ENCODE measurements around the gene ZNF282. TPM values are rescaled to one million over a fixed set of nuclear protein-coding genes. Genes with fewer than 3 reads are reported as not detected.
"Not testable (repeated sequence)": the region's sequence is repeated elsewhere in the genome, so short reads cannot be mapped to it uniquely, and the experiment has no call there.

Gene ZNF282
- total RNA-seq, 1 donor from 2014 or later, result 31.3 TPM

DNA sequence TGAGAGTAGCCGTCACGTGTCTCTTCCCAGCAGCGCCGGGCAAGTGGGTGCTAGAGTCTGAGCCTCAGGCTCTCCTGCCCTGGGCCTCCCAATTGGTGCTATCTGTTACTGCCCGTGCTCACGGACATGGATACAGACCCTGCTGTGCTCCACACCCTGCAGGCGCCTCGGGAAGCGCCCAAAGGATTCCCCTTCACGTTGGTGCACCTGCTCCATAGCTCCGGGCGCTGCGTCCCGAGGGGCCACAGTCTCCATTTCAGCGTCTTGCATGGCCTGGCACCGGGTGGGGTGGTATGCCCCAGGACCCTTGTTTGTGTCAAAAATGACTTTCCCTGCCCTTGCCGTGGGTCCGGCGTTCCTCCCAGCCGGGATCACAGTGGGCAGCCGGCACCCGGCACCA is 30.3 kb downstream of the ZNF282 start:
- no peak for DNase-seq

DNA sequence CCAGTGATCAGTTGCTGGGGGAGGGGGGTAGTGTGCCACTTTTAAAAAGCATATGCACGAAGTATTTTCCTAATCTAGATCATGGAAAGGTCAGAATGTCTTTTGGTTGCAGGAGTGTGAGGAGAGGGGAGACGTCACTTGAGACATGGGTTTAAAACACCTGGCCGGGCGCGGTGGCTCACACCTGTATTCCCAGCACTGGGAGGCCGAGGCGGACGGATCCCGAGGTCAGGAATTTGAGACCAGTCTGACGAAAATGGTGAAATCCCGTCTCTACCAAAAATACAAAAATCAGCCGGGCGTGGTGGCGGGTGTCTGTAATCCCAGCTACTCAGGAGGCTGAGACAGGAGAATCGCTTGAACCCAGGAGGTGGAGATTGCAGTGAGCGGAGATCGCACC is 31.0 kb downstream of the ZNF282 start:
- not testable (repeated sequence) for DNase-seq

- no peak for DNase-seq
Observed at GRCh38 chr7:149226840-149227494, 31.6 kb downstream of the ZNF282 start.

DNA sequence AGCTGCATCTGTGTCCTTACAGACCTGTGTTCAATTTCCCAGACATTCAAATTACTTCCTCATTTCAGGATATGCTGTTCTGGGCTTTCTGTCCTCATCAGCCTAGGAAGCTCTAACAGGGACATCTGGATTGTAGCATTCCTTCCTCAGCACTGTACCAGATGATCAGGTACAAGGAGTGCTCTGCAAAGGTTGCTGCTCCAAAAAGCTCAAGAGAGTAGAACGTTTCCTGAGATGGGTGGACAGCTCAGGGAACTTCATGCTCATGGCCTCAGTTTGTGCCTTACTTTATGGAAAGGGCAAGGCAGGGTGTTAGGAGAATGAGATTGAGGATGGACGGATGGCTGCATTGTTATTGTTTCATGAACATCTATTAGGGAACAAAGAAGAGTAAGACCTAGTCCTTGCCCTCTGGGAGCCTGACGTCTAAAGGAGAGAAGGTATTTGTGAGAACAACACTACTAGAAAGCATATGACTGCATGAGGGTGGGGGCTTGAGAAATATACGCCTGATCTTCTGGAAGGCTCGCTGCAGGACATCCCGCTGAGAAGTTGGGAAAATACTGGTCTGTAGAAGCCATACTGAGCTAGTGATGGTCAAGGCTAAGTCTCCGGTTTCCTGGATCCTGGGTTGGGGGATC is 33.6 kb downstream of the ZNF282 start:
- DNase-seq, result no peak

GRCh38 chr7:149229526-149229925 is 34.2 kb downstream of the ZNF282 start:
- DNase-seq, result no peak

DNA sequence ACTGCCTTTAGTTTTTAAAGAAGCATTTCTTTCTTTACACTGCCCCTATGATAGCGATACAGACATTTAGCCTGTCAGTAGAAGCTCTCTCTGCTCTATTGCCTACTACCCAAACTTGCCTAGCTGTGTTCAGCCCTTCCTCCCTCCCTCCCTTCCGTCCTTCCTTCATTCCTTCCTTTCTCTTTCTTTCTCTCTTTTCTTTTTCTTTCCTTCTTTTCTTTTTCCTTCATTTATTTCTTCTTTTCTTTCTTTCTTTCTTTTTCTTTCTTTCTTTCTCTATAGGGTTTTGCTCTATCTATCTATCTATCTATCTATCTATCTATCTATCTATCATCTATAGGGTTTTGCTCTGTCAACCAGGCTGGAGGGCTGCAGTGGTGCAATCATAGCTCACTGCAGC is 37.0 kb downstream of the ZNF282 start:
- no peak for DNase-seq

GRCh38 chr7:149233655-149234204 is 38.4 kb downstream of the ZNF282 start:
- peak; percentile 27 for DNase-seq

GRCh38 chr7:149237502-149237901 is 42.2 kb downstream of the ZNF282 start:
- no peak for DNase-seq

DNA sequence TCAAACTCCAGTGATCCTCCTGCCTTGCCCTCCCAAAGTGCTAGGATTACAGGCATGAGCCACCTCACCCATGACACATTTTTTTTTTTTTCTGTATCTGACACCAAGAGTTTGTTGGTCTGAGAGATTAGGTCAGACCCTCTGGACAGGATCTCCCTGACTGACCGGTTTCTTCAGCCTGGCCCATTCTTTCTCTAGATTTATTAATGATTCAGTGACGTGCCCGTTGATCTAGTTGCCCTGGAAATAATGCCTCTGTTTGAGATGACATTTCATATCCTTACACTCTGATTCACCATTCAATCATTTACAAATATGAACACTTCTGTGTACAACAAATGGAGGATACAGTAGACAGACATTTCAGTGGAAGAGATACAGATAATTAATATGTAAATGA is 42.7 kb downstream of the ZNF282 start:
- no peak for DNase-seq

- peak; percentile 95 for DNase-seq
Observed at GRCh38 chr7:149239345-149240143, 44.2 kb downstream of the ZNF282 start, which contains the start of gene ZNF212. Gene ZNF212, plus strand, starts transcription at chr7:149239651. Its CDS starts 128 bp downstream, at chr7:149239779.

GRCh38 chr7:149240637-149241036 is 45.3 kb downstream of the ZNF282 start:
- no peak for DNase-seq

DNA sequence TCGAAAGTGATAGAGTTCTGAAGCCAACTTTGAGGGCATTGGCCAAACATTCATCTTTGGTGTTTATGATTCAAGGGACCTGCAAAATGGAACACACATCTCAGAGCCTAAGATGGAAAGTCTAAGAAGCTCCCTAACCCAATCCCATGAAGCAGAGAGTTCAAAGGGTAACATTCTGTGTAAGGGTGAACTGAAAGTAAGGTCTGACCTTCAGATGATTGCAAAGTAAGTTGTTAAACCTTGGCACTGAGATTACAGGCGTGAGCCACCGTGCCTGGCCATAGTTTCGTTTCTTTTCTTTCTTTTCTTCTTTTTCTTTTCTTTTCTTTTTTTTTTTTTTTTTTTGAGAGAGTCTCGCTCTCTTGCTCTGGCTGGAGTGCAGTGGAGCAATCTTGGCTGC is 46.4 kb downstream of the ZNF282 start:
- DNase-seq, result no peak

DNA sequence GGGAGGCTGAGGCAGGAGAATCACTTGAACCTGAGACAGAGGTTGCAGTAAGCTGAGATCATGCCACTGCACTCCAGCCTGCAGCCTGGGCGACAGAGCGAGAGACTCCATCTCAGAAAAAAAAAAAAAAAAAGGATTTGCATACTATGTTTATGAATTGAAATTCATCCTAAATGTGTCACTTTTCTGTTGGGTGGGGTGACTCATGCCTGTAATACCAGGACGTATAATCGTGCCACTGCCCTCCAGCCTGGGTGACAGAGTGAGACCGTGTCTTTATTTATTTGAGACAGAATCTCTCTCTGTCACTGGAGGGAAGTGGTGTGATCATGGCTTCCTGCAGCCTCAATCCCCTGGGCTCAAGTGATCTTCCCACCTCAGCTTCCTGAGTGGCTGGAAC is 49.9 kb downstream of the ZNF282 start:
- DNase-seq, result no peak

- no peak for DNase-seq
Observed at GRCh38 chr7:149245744-149246143, 50.4 kb downstream of the ZNF282 start.

DNA sequence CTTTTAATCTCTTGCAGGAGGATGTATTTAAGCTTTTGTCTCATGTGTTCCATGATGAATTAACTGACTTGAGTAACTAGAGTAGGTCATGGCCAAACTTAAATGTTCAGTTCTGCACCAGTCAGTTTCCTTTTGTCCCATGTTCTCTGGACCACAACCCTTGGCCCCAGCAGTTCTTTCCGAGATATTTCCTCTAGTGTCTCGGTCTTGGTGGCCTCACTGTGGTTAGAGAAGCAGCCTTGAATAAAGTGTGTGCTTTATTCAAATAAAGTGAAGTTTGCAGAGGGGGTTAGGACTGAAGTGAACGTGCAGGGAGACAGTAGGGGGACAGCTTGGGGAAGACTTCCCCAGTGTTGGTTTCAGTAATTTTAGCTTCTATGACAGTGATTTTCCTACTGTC is 53.4 kb downstream of the ZNF282 start:
- DNase-seq, result no peak

DNA sequence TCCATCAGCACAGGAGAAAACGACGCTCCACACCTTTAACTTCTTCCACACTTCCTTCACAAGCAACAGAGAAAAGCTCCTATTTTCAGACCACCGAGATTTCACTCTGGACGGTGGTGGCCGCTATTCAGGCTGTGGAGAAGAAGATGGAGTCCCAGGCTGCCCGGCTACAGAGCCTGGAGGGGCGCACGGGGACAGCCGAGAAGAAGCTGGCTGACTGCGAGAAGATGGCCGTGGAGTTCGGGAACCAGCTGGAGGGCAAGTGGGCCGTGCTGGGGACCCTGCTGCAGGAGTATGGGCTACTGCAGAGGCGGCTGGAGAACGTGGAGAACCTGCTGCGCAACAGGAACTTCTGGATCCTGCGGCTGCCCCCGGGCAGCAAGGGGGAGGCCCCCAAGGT is 54.8 kb downstream of the ZNF282 start:
- not testable (repeated sequence) for DNase-seq

GRCh38 chr7:149251518-149251917 is 56.2 kb downstream of the ZNF282 start:
- DNase-seq, result not testable (repeated sequence)

DNA sequence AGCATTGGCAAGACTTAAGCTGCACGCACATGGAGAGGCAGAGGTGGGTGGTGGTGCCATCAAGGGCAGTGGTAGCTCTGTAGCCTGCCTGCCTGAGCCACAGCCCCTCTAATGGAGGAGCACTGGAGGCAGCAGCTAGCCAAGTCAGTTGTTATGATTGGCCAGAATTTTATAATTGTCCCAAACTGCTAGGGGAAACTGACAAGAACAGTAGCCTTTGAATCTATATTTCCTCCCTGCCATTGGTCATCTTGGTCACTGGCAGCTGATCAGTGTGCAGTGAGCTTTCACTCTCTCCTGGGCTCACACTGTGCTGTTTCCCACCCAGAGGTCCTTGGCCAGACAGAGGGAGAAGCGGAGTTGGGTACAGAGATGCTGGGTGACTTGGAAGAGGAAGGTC is 57.0 kb downstream of the ZNF282 start:
- DNase-seq, result no peak

- DNase-seq, result no peak
Observed at GRCh38 chr7:149253665-149254064, 58.3 kb downstream of the ZNF282 start.

GRCh38 chr7:149254181-149254858 is 59.0 kb downstream of the ZNF282 start:
- DNase-seq, result no peak

- no peak for DNase-seq
Observed at GRCh38 chr7:149255174-149255573, 59.8 kb downstream of the ZNF282 start.

- no peak for DNase-seq
Observed at GRCh38 chr7:149256568-149256967, 61.2 kb downstream of the ZNF282 start.

GRCh38 chr7:149257146-149257545 is 61.8 kb downstream of the ZNF282 start:
- DNase-seq, result peak; percentile 17
